ENCODE results near the gene NAB2. TPM values are rescaled to one million over a fixed set of nuclear protein-coding genes. Genes with fewer than 3 reads are reported as not detected.

The NAB2 gene
- total RNA-seq, 1 experiment from 2014 or later = 19.4 TPM

DNA sequence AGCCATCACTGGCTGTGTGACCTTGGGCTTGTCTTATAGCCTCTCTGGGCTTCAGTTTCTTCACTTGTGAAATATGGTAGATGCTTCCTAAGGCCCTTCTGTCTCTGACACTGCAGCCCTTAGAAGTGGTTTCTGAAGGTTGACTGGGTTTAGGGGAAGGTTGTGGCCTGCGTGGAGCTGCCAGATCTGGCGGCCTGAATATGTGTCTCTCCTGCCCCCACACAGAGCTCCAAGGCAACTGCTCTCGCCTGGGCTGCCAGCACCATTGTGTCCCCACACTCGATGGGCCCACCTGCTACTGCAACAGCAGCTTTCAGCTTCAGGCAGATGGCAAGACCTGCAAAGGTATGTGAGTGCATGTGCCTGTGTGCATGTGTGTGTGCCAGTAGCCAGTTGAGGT, 54.5 kb downstream of the NAB2 start:
- H3K9ac ChIP-seq (ENCODE audit: low read length) = no peak overlapping the region

More for the DNA sequence above, 54.5 kb downstream of the NAB2 start:
- H2AFZ ChIP-seq (ENCODE audit: low read length) = no peak overlapping the region
- no peaks in the 10 kb centered on the region for H3K4me1 ChIP-seq (ENCODE audit: low read length)
- DNase-seq = no peak
- H3K27me3 ChIP-seq (ENCODE audit: low read length) = no peaks in the 10 kb centered on the region
- no peaks in the 10 kb centered on the region for H3K9me3 ChIP-seq (ENCODE audit: low read length)
- H4K20me1 ChIP-seq (ENCODE audit: insufficient read depth, low read depth, low read length) = no peaks in the 10 kb centered on the region
- no peaks in the 10 kb centered on the region for H3K9me2 ChIP-seq (replicated peaks; ENCODE audit: insufficient read depth, low read length)
- H3K4me3 ChIP-seq (ENCODE audit: low read length) = no peak overlapping the region
- H3K79me2 ChIP-seq (ENCODE audit: low read length) = no peaks in the 10 kb centered on the region
- H3K27ac ChIP-seq (ENCODE audit: low read length) = no peak overlapping the region
- H3K36me3 ChIP-seq (ENCODE audit: insufficient read depth, low read length) = no peaks in the 10 kb centered on the region
- no peak overlapping the region for H3K4me2 ChIP-seq (ENCODE audit: low read depth, low read length, poor library complexity, severe bottlenecking)

Other genes with a start within 250 kb of the NAB2 start
- not detected in 2 replicates for gene SDR9C7, start 154.7 kb upstream of the NAB2 start, total RNA-seq (2014; rRNA removed; shearing (Covaris generic); ENCODE audit: low replicate concordance)
- gene RDH16, start 131.5 kb upstream of the NAB2 start, total RNA-seq (2014; rRNA removed; shearing (Covaris generic); ENCODE audit: low replicate concordance) = 0.11 TPM in 1 of 2 replicates, not detected in the other
- 10.0 and 10.7 TPM in 2 replicates for gene ZBTB39, start 82.6 kb upstream of the NAB2 start, total RNA-seq (2014; rRNA removed; shearing (Covaris generic); ENCODE audit: low replicate concordance)
- gene TAC3, start 72.6 kb upstream of the NAB2 start, total RNA-seq (2014; rRNA removed; shearing (Covaris generic); ENCODE audit: low replicate concordance) = not detected in 2 replicates
- 0.11 and 3.8 TPM in 2 replicates for gene MYO1A, start 39.0 kb upstream of the NAB2 start, total RNA-seq (2014; rRNA removed; shearing (Covaris generic); ENCODE audit: low replicate concordance)
- gene NEMP1, start 10.3 kb upstream of the NAB2 start, total RNA-seq (2014; rRNA removed; shearing (Covaris generic); ENCODE audit: low replicate concordance) = 34.2 and 59.6 TPM in 2 replicates
- gene STAT6, start 22.2 kb downstream of the NAB2 start, total RNA-seq (2014; rRNA removed; shearing (Covaris generic); ENCODE audit: low replicate concordance) = 116 and 140 TPM in 2 replicates
- gene LRP1, start 39.4 kb downstream of the NAB2 start, total RNA-seq (2014; rRNA removed; shearing (Covaris generic); ENCODE audit: low replicate concordance) = 0.56 and 3.1 TPM in 2 replicates
- not detected in 2 replicates for gene LRP1-AS, start 58.5 kb downstream of the NAB2 start, total RNA-seq (2014; rRNA removed; shearing (Covaris generic); ENCODE audit: low replicate concordance)
- gene NXPH4, start 127.7 kb downstream of the NAB2 start, total RNA-seq (2014; rRNA removed; shearing (Covaris generic); ENCODE audit: low replicate concordance) = 2.9 and 4.2 TPM in 2 replicates
- gene SHMT2, start 140.6 kb downstream of the NAB2 start, total RNA-seq (2014; rRNA removed; shearing (Covaris generic); ENCODE audit: low replicate concordance) = 399 and 449 TPM in 2 replicates
- gene STAC3, start 162.1 kb downstream of the NAB2 start, total RNA-seq (2014; rRNA removed; shearing (Covaris generic); ENCODE audit: low replicate concordance) = 5.9 and 7.8 TPM in 2 replicates

Data from Karpas-422 (cell line).